ENCODE results near the gene PPP2R2D. TPM values are rescaled to one million over a fixed set of nuclear protein-coding genes. Genes with fewer than 3 reads are reported as not detected.

The PPP2R2D gene
- total RNA-seq, 1 donor, result 24.2 TPM

GRCh38 chr10:131859341-131860020 lies 41.3 kb upstream of the PPP2R2D start:
- no peak overlapping the region for H3K4me3 ChIP-seq (ENCODE audit: low read depth, low read length)
- DNase-seq (ENCODE audit: low read depth), result no peak
- TF ChIP-seq CTCF (IDR thresholded peaks at IDR 0.05; ENCODE audit: insufficient read depth, low read length), result no peak

- no peak overlapping the region for H3K4me3 ChIP-seq (ENCODE audit: low read depth, low read length)
- no peak for TF ChIP-seq CTCF (IDR thresholded peaks at IDR 0.05; ENCODE audit: insufficient read depth, low read length)
- no peak for DNase-seq (ENCODE audit: low read depth)
These were observed 40.5 kb upstream of the PPP2R2D start for GRCh38 chr10:131860311-131860710.

GRCh38 chr10:131860806-131861440 lies 39.9 kb upstream of the PPP2R2D start:
- no peak overlapping the region for H3K4me3 ChIP-seq (ENCODE audit: low read depth, low read length)
- no peak for TF ChIP-seq CTCF (IDR thresholded peaks at IDR 0.05; ENCODE audit: insufficient read depth, low read length)
- no peak for DNase-seq (ENCODE audit: low read depth)

DNA sequence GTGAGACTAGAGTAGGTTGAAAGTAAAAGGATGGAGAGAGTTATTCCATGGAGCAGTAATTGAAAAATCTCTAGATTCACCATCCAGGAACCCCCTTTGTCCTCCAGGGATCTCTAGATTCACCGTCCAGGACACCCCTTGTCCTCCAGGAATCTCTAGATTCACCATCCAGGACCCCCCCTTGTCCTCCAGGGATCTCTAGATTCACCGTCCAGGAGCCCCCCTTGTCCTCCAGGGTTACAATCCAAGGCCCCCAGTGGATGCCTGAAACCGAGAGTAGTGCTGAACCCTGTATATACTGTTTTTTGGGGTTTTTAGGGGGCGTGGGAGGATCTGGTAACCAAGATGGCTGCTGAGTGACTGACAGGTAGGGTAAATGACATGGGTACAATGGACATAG lies 38.3 kb upstream of the PPP2R2D start:
- no peak overlapping the region for H3K4me3 ChIP-seq (ENCODE audit: low read depth, low read length)
- DNase-seq (ENCODE audit: low read depth), result peak; percentile 16
- no peak for TF ChIP-seq CTCF (IDR thresholded peaks at IDR 0.05; ENCODE audit: insufficient read depth, low read length)

DNA sequence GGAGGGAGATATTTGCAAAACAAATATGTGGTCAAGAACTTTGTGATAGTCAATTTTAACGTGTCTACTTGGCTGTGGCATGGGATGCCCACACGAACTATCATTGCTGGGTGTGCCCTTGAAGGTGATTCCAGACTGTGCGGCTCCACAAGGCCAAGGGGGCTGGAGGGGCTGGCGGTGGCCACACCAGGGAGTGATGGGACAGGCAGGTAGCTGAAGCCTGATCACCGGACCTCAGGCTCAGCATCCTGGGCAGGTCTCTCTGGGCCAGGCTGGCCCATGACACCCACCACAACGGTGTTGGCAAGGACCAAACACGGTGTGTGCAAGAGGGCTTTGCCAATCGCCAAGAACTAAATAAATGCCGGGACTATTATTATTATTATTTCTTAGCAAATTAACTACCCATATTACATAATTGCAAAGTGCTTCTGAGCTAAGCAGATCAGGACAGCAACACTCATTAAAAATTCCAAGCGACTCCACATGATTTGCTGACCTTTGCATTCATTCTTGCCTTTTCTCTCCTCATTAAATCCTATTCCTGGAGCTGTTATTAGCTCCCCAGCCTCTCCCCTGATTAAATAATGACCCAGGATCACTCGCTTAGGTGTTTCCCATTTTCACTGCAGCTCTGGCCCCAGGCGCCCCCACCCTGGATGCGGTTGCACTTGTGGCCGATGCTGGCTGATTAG lies 35.4 kb upstream of the PPP2R2D start:
- TF ChIP-seq CTCF (IDR thresholded peaks at IDR 0.05; ENCODE audit: insufficient read depth, low read length), result no peak
- no peak overlapping the region for H3K4me3 ChIP-seq (ENCODE audit: low read depth, low read length)
- no peak for DNase-seq (ENCODE audit: low read depth)

- TF ChIP-seq CTCF (IDR thresholded peaks at IDR 0.05; ENCODE audit: insufficient read depth, low read length), result no peak
- no peak overlapping the region for H3K4me3 ChIP-seq (ENCODE audit: low read depth, low read length)
These were observed 34.1 kb upstream of the PPP2R2D start for GRCh38 chr10:131866673-131867072.

More at GRCh38 chr10:131866673-131867072, 34.1 kb upstream of the PPP2R2D start:
- DNase-seq (ENCODE audit: low read depth), result no peak

Measured in fibroblast of the aortic adventitia (primary cell).